ENCODE data around the gene ARHGEF17.

Gene ARHGEF17

GRCh38 chr11:73310076-73310475 is 2.0 kb downstream of the ARHGEF17 start:
- TF ChIP-seq PPARA (CRISPR knock-in tag; IDR thresholded peaks at IDR 0.05; ENCODE audit: borderline replicate concordance): no peak
- TF ChIP-seq TOX (CRISPR knock-in tag; IDR thresholded peaks at IDR 0.05; ENCODE audit: borderline replicate concordance): no peak
- TF ChIP-seq POU6F1 (CRISPR knock-in tag; IDR thresholded peaks at IDR 0.05; ENCODE audit: borderline replicate concordance, low read depth): no peak
- no peak for TF ChIP-seq CSDC2 (CRISPR knock-in tag; IDR thresholded peaks at IDR 0.05)
- no peak for TF ChIP-seq TCF4 (CRISPR knock-in tag; IDR thresholded peaks at IDR 0.05; ENCODE audit: borderline replicate concordance)
- TF ChIP-seq RARB (CRISPR knock-in tag; IDR thresholded peaks at IDR 0.05): no peak
- TF ChIP-seq ARNTL (CRISPR knock-in tag; IDR thresholded peaks at IDR 0.05; ENCODE audit: borderline replicate concordance, low read depth): no peak
- ATAC-seq: no peak

- TF ChIP-seq ZFP3 (CRISPR knock-in tag; IDR thresholded peaks at IDR 0.05): no peak
- TF ChIP-seq POU6F1 (CRISPR knock-in tag; IDR thresholded peaks at IDR 0.05; ENCODE audit: borderline replicate concordance, low read depth): no peak
- TF ChIP-seq ZNF70 (CRISPR knock-in tag; IDR thresholded peaks at IDR 0.05): no peak
- TF ChIP-seq SNAI2 (CRISPR knock-in tag; IDR thresholded peaks at IDR 0.05): no peak
- no peak for TF ChIP-seq TOX (CRISPR knock-in tag; IDR thresholded peaks at IDR 0.05; ENCODE audit: borderline replicate concordance)
- no peak for TF ChIP-seq ISL1 (CRISPR knock-in tag; IDR thresholded peaks at IDR 0.05)
- TF ChIP-seq PATZ1 (CRISPR knock-in tag; IDR thresholded peaks at IDR 0.05; ENCODE audit: borderline replicate concordance): no peak
- TF ChIP-seq ZFP30 (CRISPR knock-in tag; IDR thresholded peaks at IDR 0.05): no peak
- no peak for TF ChIP-seq BACH2 (CRISPR knock-in tag; IDR thresholded peaks at IDR 0.05; ENCODE audit: borderline replicate concordance)
- no peak for TF ChIP-seq ARNTL (CRISPR knock-in tag; IDR thresholded peaks at IDR 0.05; ENCODE audit: borderline replicate concordance, low read depth)
- no peak for TF ChIP-seq TSHZ2 (CRISPR knock-in tag; IDR thresholded peaks at IDR 0.05)
- no peak for TF ChIP-seq CSDC2 (CRISPR knock-in tag; IDR thresholded peaks at IDR 0.05)
- no peak for TF ChIP-seq TCF4 (CRISPR knock-in tag; IDR thresholded peaks at IDR 0.05; ENCODE audit: borderline replicate concordance)
- no peak for TF ChIP-seq PPARA (CRISPR knock-in tag; IDR thresholded peaks at IDR 0.05; ENCODE audit: borderline replicate concordance)
- ATAC-seq: no peak
Observed at GRCh38 chr11:73310661-73311393, 2.8 kb downstream of the ARHGEF17 start.

GRCh38 chr11:73311394-73311869 is 3.4 kb downstream of the ARHGEF17 start:
- ATAC-seq: no peak
- no peak for TF ChIP-seq CREB5 (CRISPR knock-in tag; IDR thresholded peaks at IDR 0.05; ENCODE audit: low read depth)
- no peak for TF ChIP-seq ARNTL (CRISPR knock-in tag; IDR thresholded peaks at IDR 0.05; ENCODE audit: borderline replicate concordance, low read depth)
- TF ChIP-seq ZC3H10 (CRISPR knock-in tag; IDR thresholded peaks at IDR 0.05): no peak
- TF ChIP-seq POU6F1 (CRISPR knock-in tag; IDR thresholded peaks at IDR 0.05; ENCODE audit: borderline replicate concordance, low read depth): no peak
- no peak for TF ChIP-seq PATZ1 (CRISPR knock-in tag; IDR thresholded peaks at IDR 0.05; ENCODE audit: borderline replicate concordance)
- no peak for TF ChIP-seq RARB (CRISPR knock-in tag; IDR thresholded peaks at IDR 0.05)
- TF ChIP-seq ISL1 (CRISPR knock-in tag; IDR thresholded peaks at IDR 0.05): no peak
- no peak for TF ChIP-seq ZNF565 (CRISPR knock-in tag; conservative IDR thresholded peaks at IDR 0.05; ENCODE audit: low read depth)
- TF ChIP-seq ZNF70 (CRISPR knock-in tag; IDR thresholded peaks at IDR 0.05): no peak
- TF ChIP-seq ZNF8 (CRISPR knock-in tag; IDR thresholded peaks at IDR 0.05): no peak
- TF ChIP-seq CSDC2 (CRISPR knock-in tag; IDR thresholded peaks at IDR 0.05): no peak
- TF ChIP-seq PPARA (CRISPR knock-in tag; IDR thresholded peaks at IDR 0.05; ENCODE audit: borderline replicate concordance): no peak

Data from SK-N-SH treated with all-trans-retinoic acid at 6 μM for 48 hours (cell line).